Superior temporal gyrus (tissue), 1 donor: Measurements from ENCODE around the gene TAF3.
"Not testable (repeated sequence)": the region's sequence is repeated elsewhere in the genome, so short reads cannot be mapped to it uniquely, and the experiment has no call there.

ENCODE experiments used
- DNase-seq: peaks from one replicate; pipeline ENCODE4 v3.0.0-alpha.2; 2016; ENCODE audit errors: extremely low spot score

Gene TAF3

DNA sequence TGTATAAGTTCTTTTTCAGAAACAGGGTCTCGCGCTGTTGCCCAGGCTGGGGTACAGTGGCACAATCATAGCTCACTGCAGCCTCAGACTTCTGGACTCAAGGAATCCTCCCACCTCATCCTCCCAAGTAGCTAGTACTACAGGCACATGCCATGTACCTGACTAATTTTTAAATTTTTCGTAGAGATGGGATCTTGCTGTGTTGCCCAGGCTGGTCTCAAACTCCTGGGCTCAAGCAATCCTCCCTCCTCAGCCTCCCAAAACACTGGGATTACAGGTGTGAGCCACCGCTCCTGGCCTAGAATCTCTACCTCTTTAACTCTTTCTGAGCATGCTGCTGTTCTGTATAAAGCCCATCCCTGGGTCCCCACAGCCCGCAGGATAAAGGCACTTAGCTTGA lies 212.9 kb downstream of the TAF3 start:
- not testable (repeated sequence) for DNase-seq

DNA sequence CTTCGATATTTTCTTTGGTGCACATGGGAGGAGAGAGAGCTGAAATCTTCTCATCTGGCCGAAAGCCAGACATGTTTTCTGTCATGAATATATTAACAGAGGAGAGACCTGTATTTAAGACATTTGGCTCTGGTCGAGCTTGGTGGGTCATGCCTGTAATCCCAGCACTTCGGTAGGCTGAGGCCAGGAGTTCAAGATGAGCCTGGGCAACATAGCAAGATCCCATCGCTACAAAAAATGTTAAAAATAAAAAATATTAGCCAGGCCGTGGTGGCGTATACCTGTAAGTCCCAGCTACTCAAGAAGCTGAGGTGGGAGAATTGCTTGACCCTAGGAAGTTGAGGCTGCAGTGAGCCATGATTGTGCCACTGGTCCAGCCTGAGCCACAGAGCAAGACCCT lies 214.3 kb downstream of the TAF3 start:
- no peak for DNase-seq

DNA sequence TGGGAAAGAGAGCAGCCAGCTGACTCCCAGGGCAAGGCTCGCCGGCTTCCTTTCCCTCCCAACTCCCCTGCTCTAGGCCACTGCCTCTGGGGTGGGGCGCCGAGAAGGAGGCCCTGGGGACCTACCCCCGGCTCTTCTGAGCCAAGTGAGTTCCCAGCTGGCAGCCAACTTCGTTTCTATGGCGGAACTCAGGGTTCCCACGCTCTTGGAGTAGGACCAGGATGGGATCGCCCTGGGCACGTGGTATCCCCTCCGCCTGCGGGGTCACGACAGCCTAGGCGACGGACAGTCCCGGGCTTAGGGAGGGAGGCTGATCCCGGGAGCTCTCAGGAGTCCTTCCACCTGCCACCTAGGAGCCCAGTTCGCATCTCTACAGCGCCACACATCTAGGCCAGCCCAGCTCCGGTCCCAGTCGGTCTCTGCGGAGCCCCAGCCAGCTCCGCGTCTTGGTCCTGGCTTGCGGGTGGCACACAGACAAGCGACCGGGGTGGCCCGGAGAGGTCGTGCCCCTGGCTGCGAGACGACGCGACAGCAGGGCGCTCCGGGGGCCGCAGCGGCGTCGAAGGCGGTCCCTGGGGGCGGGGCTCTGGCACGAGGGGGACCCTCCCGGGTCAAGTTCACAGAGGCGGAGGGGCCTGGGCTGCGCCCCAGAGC lies 215.6 kb downstream of the TAF3 start:
- DNase-seq: no peak

DNA sequence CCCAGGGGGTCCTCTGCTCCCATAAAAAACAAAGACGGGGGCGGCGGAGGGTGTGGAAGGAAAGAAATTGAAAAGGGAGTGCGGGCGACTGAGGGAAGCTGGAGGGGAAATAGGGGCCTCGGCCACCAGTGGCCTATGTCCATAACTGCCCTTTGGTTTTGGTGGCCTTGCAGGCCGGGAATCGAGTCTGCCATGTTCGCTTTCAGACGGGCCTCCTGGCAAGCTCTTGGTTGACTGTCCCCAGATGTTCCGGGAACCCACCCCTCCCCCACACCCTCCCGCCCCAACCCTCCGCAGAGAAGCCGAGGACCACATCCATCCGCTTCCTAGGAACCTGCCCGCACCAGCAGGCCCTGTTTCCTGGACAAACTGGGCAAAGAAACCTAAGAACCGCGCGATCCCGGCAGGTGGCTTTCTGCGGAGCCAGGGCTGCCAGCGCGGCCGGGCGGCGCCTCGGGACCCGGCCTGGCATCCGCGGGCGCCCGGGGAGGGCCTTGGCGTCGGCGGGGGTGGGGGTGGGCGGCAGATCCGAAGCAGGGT lies 216.2 kb downstream of the TAF3 start:
- DNase-seq: no peak

DNA sequence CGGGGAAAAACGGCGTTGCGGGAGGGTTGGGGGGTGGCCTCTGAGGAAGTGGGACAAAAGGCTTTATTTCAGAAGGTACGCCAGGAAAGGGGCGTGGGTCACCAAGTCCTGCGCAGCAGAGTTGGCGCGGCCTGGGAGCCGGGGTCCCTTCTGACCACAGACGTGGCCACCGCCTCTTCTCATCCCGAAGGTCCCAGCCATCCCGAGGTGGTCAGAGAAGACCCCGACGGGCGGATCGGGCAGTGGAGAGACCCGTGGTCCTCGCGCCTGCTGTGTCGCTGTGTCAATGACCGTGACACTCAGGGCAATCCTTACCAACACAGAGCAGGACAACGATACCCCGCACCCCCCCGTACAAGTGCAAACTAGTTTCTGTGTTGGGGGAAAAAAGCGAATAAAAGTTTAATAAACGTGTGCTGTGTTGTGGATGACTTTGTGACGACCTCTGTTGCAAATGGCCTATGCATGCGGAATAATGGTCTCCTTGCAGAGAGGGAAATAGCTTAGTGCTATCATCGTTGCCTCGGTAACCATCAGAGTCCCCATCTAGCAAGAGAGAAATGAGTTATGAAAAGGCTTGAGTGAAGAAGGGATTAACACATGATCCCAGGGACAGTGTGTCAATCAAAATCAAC lies 216.8 kb downstream of the TAF3 start:
- no peak for DNase-seq

DNA sequence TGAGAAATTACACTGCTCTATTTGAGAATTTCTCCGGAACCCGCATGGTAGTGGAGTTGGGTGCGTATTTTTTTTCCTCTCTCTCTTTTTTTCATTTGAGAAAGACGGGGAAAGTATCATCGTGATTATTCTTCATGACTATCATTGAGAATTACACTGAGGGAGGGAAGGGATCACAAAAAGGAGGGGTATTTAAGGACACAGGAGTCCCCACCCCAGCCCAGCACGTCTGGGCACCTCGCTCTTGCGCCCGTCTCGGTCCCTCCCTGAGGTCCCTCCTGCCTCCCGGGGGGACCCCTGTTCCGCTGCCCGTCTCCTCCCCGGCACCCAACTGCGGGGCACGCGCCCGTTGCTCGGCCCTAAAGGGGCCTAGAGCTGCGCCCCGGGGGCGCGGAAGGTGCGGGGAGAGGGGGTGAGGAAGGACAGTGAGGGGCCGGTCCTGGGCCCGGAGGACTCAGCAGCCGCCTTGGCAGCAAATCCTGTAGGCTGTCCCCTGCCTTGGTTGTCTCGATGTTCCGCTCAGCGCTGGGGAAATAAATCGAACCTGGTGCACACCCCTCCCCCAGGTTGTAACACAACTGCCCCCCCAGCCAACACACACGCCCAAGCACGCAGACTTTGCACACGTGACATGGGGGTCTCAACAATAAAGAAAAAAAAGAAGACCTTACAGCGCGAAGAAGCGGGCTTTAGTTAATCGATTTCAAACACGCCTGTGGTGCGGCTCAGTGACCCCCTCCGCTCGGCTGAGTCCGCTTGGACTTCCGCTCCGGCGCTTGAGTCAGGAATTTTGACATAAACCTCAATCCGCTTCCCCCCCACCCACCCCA lies 217.6 kb downstream of the TAF3 start:
- no peak for DNase-seq

DNA sequence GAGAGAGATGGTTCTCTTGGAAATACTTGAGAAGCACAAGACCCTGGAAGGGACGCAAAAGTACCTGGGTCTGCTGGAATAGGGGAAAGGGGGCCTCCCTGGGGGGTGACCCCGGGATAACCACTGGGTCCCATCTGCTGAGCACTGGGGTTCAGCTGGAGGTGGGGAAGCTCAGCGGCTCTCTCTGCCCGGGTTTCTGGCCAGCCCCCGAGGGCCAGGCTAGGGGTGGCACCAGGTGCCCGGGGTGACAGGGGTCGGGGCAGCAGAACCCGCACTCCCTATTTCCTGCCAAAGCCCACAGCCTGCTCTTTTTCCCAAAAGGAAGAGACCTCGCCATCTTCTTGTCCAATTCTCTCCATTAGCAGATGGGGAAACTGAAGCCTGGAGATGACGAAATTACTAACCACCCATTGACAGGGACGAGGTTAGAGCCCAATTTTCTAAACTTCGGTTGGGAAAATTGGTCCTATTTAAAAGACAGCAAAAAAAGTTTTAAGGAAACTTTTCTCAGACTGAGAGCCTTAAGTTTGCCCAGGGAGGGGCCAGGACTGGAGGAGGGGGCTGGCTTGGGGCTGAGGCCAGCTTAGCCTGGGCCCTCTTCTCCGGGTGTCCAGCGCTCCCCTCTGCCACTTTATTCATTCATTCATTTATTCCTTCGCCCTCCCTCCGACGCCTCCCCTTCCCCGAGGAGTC lies 218.3 kb downstream of the TAF3 start:
- no peak for DNase-seq

DNA sequence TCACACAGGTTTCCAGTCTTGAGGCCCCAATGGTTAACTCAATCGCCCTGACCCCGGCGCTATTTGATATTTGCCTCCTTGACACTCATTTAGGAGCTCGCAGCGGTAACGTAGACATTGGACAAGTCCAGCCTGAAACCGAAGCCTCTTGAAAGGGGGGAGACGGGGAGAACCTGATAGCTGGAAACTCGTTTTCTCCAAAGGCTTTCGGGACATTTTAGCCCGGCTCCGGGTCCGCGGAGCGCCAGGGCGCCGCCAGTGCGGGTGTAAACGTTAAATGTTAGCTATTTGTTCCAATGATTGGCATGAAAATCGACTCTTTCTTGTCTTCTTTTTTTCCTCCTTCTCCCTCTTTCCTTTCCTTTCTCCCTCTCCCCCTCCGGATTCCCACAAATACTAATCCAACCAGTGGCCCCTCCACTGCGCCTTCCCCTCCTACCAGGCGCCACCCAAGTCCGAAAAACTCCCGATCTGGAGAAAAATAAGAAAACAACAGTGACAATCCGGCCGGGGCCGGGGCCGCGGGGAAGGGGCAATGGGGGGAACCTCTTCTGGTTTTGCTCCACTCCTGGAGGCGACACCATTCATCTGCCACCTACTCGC lies 219.0 kb downstream of the TAF3 start:
- no peak for DNase-seq

DNA sequence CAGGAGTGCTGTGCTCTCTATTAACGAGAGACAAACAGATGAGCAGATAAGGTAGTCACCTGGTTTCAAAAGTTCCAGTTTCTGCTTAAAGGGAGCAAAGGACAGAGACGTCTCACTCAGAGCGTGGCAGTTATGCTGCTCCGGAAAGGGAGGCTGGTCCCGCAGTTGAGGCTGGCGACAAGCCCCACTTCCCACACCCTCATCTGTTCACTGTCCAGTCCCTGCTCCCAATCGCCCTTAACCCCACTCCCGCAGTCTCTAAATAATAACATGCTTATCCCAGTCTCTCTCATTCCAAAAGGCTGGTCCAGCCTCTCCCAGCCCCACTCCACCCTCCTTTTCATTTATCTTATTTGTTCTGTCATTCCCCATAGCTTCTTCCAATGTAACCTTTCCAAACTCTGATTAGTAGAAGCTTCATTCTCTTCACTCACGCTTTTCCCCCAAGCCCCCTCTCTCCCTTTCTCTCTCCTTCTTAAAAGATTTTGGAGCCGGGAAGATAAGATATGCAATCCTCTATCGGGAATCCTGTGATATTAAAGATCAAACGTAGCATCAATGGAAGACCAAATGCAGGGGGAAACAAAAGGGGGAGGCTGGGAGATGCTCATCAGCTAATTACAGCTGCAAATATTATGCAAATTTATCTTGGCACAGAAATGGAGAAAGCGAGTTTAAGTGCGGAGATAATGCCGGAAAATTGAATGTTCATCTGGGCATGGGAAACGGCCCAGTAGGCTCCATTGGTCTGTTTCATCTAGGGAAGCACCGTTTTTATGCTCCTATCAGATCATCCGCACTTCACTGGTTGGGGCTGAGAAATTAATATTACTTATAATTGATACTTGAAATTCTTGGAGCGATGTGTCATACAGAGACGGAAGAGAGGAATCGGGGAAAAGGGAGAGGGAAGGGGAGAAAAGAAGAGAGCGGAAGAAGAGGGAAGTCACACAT lies 219.9 kb downstream of the TAF3 start:
- no peak for DNase-seq

DNA sequence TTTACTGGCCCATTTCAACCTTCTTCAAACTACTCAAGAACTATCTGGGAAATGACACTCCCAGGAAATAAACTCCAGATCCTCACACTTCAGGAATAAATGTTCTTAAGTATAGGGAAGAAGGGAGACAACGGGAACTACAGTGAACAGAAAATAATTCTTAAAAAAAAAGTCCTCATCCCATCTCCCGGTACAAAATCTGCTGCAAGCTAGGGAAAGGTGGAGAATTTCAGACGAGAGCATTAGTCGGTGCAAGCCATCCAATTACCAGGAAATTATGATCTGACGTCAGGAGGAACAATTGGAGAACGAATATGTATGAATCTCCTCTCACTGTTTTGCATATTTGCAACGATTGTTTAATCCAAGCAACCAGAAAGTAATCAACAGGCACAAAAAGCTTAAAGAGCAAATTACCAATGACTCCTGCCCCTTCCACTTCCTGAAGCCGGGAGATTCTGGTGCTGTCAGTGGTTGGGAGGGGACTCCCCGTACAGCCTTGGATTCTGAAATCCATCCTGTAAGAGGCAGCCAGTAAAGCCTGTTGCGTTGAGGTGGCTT lies 221.1 kb downstream of the TAF3 start:
- DNase-seq: no peak

DNA sequence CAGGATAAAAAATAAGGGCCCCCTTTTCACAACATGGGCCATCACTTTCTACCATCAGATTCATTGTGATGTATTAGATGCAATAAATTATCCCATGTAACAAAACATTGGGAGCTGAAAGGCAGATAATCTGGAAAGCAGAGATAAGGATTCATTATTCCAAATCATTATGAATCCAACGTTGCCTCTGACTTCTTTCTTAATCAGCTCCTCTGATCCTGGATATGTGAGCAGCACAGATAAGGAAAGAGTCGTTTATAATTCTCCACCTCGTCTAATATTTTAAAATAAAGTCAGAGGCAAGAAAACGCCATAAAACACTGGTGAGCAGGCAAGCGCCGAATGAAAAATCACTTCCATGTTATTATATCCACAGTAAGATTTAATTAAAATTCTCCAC lies 222.3 kb downstream of the TAF3 start:
- DNase-seq: no peak

DNA sequence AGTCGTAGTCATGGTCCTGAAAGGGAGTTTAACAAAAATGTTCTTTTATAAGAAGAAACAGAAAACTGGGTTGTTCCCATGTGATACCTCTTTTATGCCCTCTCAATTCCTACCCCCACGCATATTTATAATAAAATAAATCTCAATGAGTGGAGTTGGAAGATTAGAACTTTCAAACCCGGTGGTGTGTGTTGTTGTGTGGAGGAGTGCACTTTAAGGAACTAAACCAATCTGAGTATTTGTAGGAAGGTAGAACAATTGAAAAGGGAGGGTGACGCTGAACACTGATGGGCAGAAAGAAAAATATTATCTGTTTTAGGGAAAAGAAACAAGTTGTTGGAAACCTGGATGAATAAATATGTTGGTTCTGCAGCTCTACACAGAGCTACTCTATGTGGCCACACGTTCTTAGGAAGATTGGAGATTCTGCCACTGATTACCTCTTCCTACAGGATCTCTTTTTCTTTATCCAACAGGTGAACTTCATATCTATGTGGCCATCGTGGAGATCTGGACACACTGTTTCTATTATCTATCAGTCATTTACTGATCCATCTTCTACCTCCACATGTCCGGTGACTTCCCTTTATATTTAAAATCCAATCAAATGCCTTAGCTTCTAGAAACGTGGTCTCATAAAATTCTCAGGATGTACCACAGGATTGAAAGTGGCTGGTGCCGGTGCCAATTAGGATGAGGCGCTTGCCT lies 223.1 kb downstream of the TAF3 start:
- DNase-seq: no peak

DNA sequence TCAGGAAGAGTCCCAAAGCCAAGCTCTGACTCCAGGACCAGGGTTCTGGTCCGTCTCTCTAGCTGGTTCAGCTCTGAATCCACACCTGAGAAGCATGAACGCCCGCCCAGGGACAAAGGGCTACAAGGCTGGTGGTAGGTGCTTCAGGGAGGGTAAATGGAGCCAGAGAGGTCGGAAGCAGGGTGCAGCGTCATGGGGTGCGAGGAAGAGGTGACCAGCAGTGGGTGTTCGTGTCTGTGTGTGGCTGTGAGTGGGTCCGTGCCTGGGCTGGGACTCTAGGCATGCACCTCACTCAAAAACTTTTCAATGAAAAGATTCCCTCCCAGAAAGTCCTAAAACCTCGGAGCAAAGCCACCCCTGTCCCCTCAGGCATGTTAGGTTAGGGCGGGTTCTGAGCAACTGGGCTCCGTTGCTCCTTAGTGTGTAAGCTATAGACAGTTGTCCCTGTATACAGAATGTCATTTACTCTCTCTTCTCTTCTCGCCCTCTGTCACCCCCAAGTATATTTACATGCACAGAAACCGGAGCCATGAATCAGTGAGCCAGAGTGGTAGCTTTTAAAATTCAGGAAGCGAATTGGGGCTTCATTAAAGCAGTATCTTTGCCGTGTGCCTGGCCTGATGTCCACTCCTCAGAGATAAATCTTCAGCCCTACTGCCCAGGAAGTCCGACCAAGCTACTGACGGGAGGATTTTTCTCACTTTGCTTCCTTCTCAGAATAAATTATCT lies 223.9 kb downstream of the TAF3 start:
- no peak for DNase-seq

DNA sequence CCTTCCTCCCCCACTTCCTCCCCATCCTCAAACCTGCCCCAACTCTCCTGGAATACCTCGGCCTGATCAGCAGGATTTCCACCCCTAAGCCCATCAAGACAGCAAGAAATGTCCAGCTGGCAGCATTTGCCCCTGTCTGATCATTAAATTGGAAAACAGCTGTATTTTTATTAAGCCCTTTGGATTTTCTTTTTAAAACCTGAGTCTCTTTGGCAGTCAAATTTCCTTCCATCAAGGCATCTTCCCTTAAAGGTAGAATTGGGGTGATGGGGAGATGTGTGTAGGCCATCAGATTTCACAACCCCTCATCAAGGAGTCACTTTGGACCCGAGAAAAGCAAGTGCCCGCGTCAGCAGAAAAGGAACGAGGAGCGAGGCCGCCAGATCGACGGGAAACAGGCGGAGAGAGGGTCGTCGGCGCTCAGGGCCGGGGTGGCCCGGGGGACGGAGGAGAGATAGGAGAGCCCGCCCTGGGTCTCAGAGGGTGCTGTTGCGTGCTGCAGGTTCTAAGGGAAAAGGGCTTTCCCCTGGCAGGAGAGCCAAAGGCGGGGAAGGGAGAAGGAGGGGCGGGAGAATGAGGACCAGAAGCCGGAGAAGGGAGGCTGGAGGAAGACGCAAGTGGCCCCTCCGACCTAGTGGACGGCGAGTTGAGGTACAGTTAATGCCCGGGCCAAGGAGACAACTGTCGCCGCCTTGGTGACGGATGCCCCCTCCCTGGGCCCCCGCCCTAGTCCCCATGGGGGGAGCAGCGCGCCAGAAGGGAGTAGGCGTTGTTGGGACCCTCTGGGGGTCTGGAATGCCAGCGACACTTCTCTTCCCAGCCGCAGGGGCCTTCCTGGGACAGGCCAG lies 224.6 kb downstream of the TAF3 start:
- DNase-seq: no peak

DNA sequence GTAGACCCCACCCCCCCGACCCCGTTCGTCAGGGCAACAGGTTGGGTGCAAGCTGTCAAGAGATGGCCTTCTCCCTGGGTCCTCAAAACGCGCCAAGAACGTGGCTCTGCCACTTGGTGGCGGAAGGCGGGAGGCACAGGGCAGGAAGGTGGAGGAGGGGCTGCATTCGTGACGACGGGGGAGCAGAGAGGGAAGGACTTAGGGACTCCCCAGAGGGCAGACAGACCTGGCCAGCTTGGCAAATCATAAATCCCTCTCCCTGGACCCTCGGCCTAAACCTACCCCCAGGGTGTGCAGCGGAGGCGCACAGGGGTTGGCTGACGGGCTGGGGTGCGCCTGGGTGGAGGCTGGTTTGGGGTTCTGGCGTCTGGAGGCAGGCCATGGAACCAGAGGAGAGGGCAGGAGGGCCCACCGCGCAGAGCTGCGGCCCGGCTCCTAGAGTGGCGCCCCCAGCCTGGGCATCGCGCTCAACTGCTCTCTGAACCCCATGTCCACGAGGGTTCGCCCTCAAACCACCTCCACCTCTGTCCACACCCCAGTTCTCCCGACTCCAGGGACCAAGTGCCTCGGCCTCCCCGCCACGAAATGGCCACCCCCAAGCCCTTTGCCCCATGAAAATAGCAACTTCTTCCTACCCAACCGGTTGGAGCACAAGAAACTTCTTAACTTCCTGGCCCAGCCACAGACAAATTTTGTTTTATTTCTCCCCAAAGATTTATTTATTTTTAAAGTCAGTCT lies 225.4 kb downstream of the TAF3 start:
- DNase-seq: no peak

DNA sequence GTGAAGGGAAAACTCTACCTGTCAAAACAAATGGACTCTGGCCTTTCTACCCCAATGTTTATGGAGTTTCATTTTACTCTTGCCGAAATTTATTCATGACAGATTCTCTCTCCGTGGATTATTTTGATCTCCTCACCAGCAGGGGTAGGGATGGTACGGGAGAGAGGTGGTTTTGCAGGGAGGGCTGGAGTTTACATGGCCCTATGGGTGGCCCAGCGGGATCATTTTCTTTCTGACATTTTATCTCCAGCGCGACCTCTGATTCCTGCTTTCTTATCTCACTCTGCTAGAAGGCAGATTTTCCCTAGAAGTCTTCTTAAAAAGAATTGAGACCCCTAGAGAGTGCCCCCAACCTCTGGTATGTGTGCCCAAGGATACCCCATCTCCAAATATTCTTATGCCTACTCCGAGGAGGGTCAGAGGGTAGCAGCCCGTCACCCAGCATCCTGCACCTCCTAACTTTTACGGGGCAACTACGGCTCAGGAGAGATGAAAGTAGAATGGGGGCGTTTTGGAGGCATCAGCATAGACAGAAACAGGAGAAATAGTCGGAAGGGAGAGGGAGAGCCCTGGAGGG lies 226.1 kb downstream of the TAF3 start:
- DNase-seq: no peak
